Caco-2 (cell line): ENCODE data around the gene DCAF11. TPM values are rescaled to one million over a fixed set of nuclear protein-coding genes. Genes with fewer than 3 reads are reported as not detected.

ENCODE experiments used
- BruUV-seq: library from RNA; stranded (reverse); fragments of 400-500 nt; replicated peaks from 2 replicates; lab custom pipeline; 2021; lab: Mats Ljungman, UMichigan
- CTCF ChIA-PET: fragments of 300-600 bp; sonication (Branson Sonifier 250); formaldehyde crosslinking; loops from one replicate; lab custom pipeline; 2022; ENCODE audit warnings: antibody characterized with exemption; lab: Charles Lee
- POLR2A ChIA-PET: fragments of 300-600 bp; sonication (Branson Sonifier 250); formaldehyde crosslinking; loops from one replicate; lab custom pipeline; 2022; ENCODE audit warnings: antibody characterized with exemption; lab: Charles Lee
- DNase-seq, 2 experiments: peaks; one replicate each; pipeline versions ENCODE4 v3.0.0 to v3.0.0-alpha.2; 2020 to 2022
- H3K27me3 ChIP-seq: replicated peaks from 2 replicates; pipeline ENCODE4 v1.6.0; 2011; ENCODE audit warnings: low read length; ENCODE audit not compliant: control insufficient read depth, insufficient read depth
- H3K36me3 ChIP-seq: 2 replicates; pipeline ENCODE4 v1.5.1; 2011; ENCODE audit warnings: low read length; ENCODE audit not compliant: control insufficient read depth, insufficient read depth
- H3K4me1 ChIP-seq: fragments of 250-450 bp; sonication (Bioruptor Pico); 2 replicates; pipeline ENCODE4 v1.5.1; 2020; ENCODE audit warnings: mild to moderate bottlenecking
- H3K4me3 ChIP-seq: 2 replicates; pipeline ENCODE4 v1.5.1; 2011; ENCODE audit warnings: low read depth, mild to moderate bottlenecking, control low read depth, low read length
- H3K9me3 ChIP-seq: fragments of 250-450 bp; sonication (Bioruptor Pico); 2 replicates; pipeline ENCODE4 v1.5.1; 2020; ENCODE audit warnings: mild to moderate bottlenecking, moderate library complexity
- H3K27ac Mint-ChIP-seq: one replicate; pipeline ENCODE4 v1.8.0; 2022; ENCODE audit warnings: mixed read lengths; ENCODE audit not compliant: unreplicated experiment
- H3K27me3 Mint-ChIP-seq: one replicate; pipeline ENCODE4 v1.8.0; 2022; ENCODE audit warnings: mixed read lengths; ENCODE audit not compliant: insufficient read depth, unreplicated experiment
- H3K36me3 Mint-ChIP-seq: one replicate; pipeline ENCODE4 v1.8.0; 2022; ENCODE audit warnings: mild to moderate bottlenecking, mixed read lengths; ENCODE audit not compliant: insufficient read depth, unreplicated experiment
- H3K4me1 Mint-ChIP-seq: one replicate; pipeline ENCODE4 v1.8.0; 2022; ENCODE audit warnings: low read depth, mixed read lengths; ENCODE audit not compliant: unreplicated experiment
- H3K4me3 Mint-ChIP-seq: one replicate; pipeline ENCODE4 v1.8.0; 2022; ENCODE audit warnings: mild to moderate bottlenecking, moderate library complexity, mixed read lengths; ENCODE audit not compliant: unreplicated experiment
- H3K9me3 Mint-ChIP-seq: one replicate; pipeline ENCODE4 v1.8.0; 2022; ENCODE audit warnings: mixed read lengths; ENCODE audit not compliant: unreplicated experiment
- CTCF ChIP-seq, 2 experiments: fragments of 200-600 bp in 1 of 2; IDR thresholded peaks; 1 replicate in 1 of 2; 2 replicates in 1 of 2; pipeline versions ENCODE4 v1.5.1 to v1.8.0; 2011 to 2022; ENCODE audit warnings: antibody characterized with exemption in 1 of 2, control low read depth in 1 of 2, inconsistent platforms in 1 of 2, low read depth in 1 of 2, low read length in 1 of 2, mild to moderate bottlenecking in 1 of 2, moderate library complexity in 1 of 2; ENCODE audit not compliant: insufficient read depth in 1 of 2, severe bottlenecking in 1 of 2, unreplicated experiment in 1 of 2
- intact Hi-C: fragments of 100-400 bp; cut with micrococcal nuclease; formaldehyde crosslinking; loops from one replicate; pipeline ENCODE4 v1.10.0; 2022; ENCODE audit not compliant: unreplicated experiment
- total RNA-seq: library from RNA; stranded (reverse); gene quantifications from 2 replicates; pipeline ENCODE4 v1.2.3, GENCODE V29; 2022

Gene DCAF11
- total RNA-seq, 1 experiment from 2014 or later, result 65.9 TPM

DNA sequence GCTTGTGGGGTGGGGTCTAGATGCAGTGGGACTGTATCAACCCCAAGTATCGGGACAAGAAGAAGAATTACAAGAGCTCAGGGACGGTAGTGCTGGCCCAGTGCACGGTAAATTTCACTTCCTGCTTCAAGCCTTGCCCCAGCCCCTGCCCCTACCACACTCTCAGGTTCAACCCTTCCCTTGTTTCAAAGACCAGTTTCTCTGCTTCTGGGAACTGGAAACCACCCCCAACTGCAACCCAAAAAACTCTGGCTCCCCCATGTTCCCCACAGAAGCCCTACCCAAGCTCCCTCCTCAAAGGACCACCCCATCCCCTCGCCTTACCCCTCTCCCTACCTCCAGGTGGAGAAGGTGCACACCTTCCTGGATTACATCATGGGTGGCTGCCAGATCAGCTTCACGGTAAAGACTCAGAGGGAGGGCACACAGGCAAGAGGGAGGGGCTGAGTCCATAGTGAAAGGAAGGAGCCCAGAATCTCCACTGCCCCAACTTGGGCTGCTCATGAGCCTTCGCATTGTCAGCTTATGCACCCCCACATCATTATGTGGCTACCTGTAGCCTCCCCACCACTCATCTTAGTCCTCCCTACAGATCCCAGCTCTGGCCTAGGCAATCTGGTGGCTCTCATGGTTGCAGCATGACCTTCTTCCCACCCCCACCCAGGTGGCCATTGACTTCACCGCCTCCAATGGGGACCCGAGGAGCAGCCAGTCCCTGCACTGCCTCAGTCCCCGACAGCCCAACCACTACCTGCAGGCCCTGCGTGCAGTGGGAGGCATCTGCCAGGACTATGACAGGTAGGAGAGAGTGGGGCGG, 38.9 kb upstream of the DCAF11 start:
- H3K4me3 ChIP-seq, result no peak overlapping the region
- DNase-seq, result no peak
- H3K27ac Mint-ChIP-seq, result no peak overlapping the region
- H3K27me3 ChIP-seq, result no peaks in the 10 kb centered on the region; the same call in 1 of the 2 replicates
- peaks cover 9% of the 10 kb centered on the region for H3K4me1 Mint-ChIP-seq
- BruUV-seq, result no TSS peak
- H3K9me3 ChIP-seq, result no peaks in the 10 kb centered on the region
- no peak overlapping the region for H3K4me3 Mint-ChIP-seq
- TF ChIP-seq CTCF (IDR thresholded peaks at IDR 0.05; ENCODE audit: insufficient read depth in 1 of 2, low read depth in 1 of 2, low read length in 1 of 2, severe bottlenecking in 1 of 2, unreplicated experiment in 1 of 2), result no peak
- no peaks in the 10 kb centered on the region for H3K9me3 Mint-ChIP-seq
- CTCF ChIA-PET, result interaction anchor here (0.5 kb wide), 1 partner anchor 31 kb away, joined by 5 read pairs; no protein-coding TSS in a partner anchor
- H3K36me3 Mint-ChIP-seq, result peaks cover 5% of the 10 kb centered on the region
- POLR2A ChIA-PET, result no interaction called here
- H3K36me3 ChIP-seq, result no peaks in the 10 kb centered on the region
- intact Hi-C loops, result no loop called here
- H3K27me3 Mint-ChIP-seq, result no peaks in the 10 kb centered on the region
- peaks cover 3% of the 10 kb centered on the region; the same call in 1 of the 2 replicates for H3K4me1 ChIP-seq

- POLR2A ChIA-PET, result no interaction called here
- H3K27me3 ChIP-seq, result no peaks in the 10 kb centered on the region; the same call in 1 of the 2 replicates
- CTCF ChIA-PET, result no interaction called here
- intact Hi-C loops, result no loop called here
- BruUV-seq, result no TSS peak
- Mint-ChIP-seq H3K36me3 (peaks cover 5% of the 10 kb centered on the region), H3K27me3 (no peaks in the 10 kb centered on the region), H3K27ac (no peak overlapping the region), H3K9me3 (no peaks in the 10 kb centered on the region), H3K4me3 (no peak overlapping the region), H3K4me1 (peaks cover 9% of the 10 kb centered on the region)
- H3K4me1 ChIP-seq, result peaks cover 6% of the 10 kb centered on the region; the same call in 1 of the 2 replicates
- H3K4me3 ChIP-seq, result no peak overlapping the region
- no peaks in the 10 kb centered on the region for H3K36me3 ChIP-seq
- TF ChIP-seq CTCF (IDR thresholded peaks at IDR 0.05; ENCODE audit: insufficient read depth in 1 of 2, low read depth in 1 of 2, low read length in 1 of 2, severe bottlenecking in 1 of 2, unreplicated experiment in 1 of 2), result no peak
- DNase-seq, result no peak
- H3K9me3 ChIP-seq, result no peaks in the 10 kb centered on the region
Measured at GRCh38 chr14:24076302-24076601, 38.3 kb upstream of the DCAF11 start.

DNA sequence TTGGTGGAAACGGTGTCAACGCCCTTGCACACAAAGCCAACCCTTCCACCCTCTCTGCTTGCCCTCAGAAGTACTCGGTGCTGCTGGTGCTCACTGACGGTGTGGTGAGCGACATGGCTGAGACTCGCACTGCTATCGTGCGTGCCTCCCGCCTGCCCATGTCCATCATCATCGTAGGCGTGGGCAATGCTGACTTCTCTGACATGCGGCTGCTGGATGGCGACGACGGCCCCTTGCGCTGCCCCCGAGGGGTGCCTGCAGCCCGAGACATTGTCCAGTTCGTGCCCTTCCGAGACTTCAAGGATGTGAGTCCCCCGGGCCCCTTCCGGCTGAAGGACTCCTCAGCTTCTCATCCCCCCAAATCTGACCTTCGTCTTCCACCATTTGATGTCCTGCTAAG, 37.5 kb upstream of the DCAF11 start:
- H3K36me3 Mint-ChIP-seq, result peaks cover 6% of the 10 kb centered on the region
- Histone ChIP-seq H3K4me1 (peaks cover 10% of the 10 kb centered on the region), H3K36me3 (no peaks in the 10 kb centered on the region), H3K4me3 (no peak overlapping the region), H3K27me3 (no peaks in the 10 kb centered on the region; the same call in 1 of the 2 replicates), H3K9me3 (no peaks in the 10 kb centered on the region)
- H3K27me3 Mint-ChIP-seq, result no peaks in the 10 kb centered on the region
- TF ChIP-seq CTCF (IDR thresholded peaks at IDR 0.05; ENCODE audit: insufficient read depth in 1 of 2, low read depth in 1 of 2, low read length in 1 of 2, severe bottlenecking in 1 of 2, unreplicated experiment in 1 of 2), result no peak
- POLR2A ChIA-PET, result no interaction called here
- BruUV-seq, result no TSS peak
- DNase-seq, result no peak
- peaks cover 13% of the 10 kb centered on the region for H3K4me1 Mint-ChIP-seq
- CTCF ChIA-PET, result no interaction called here
- intact Hi-C loops, result no loop called here
- no peaks in the 10 kb centered on the region for H3K9me3 Mint-ChIP-seq
- H3K4me3 Mint-ChIP-seq, result no peak overlapping the region
- H3K27ac Mint-ChIP-seq, result no peak overlapping the region
